ENCODE data around the gene DCX.

DCX gene

DNA sequence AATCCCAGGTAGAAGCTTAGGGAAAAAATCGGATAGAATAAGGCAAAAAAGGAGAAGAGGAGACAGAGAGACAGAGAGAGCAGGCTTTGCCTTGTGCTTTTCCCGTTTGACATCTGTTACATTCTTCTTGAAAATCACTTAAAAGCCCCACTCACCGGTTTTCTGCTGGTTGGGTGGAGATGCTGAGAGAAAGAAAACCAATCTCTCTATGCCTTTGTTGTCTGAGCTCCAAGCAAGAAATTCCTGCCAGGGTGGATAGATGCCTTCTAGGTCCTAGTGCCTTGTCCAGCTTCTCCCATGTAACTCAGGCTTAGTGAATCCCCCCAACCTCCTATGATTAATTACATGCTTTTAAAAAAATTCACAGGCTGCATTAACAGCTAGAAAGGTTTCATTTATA, at the start of gene DCX:
Gene DCX, minus strand, starts transcription at position 210 of the 400 bp plus-strand sequence. CDS start 1,794 bp downstream, outside the sequence.
- Histone ChIP-seq H3K9ac (ENCODE audit: low read length in 5 of 5) (no peak within 1 kb of the TSS), H3K4me1 (ENCODE audit: control insufficient read depth in 5 of 5, insufficient read depth in 5 of 5, low read length in 5 of 5) (no peaks in the 10 kb centered on the region), H3K27ac (ENCODE audit: low read depth, low read length) (no peak within 1 kb of the TSS), H3K27me3 (ENCODE audit: control insufficient read depth in 5 of 5, insufficient read depth in 4 of 5, low read length in 5 of 5) (peaks cover 11 to 23% (median 18%) of the 10 kb centered on the region in 5 donors), H3K9me3 (ENCODE audit: control insufficient read depth in 5 of 5, low read length in 5 of 5) (no peaks in the 10 kb centered on the region), H3K4me3 (ENCODE audit: low read depth in 1 of 5, low read length in 5 of 5) (no peak within 1 kb of the TSS), H3K36me3 (ENCODE audit: control insufficient read depth in 5 of 5, insufficient read depth in 5 of 5, low read length in 5 of 5) (no peaks in the 10 kb centered on the region)

DNA sequence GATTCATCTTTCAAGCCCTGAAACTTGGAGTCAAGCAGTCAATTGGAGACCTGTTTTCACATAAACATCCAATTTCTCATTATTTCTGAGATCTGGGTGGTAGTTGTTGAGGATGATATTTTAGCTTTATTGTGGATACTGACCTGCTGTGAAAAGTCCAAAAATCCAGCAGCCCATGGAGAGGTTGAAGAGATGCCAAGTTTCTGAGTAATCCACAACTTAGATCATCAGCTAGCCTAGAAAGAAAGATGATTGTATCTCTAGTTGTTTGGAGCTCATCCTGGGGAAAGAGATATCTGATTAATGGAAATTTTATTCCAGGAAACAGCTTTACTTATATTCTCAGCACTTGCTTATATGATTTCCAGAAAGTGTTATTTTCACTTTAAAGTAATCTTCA, 48.6 kb upstream of the DCX start:
- H3K9me3 ChIP-seq (ENCODE audit: control insufficient read depth in 5 of 5, low read length in 5 of 5): no peaks in the 10 kb centered on the region
- H3K4me1 ChIP-seq (ENCODE audit: control insufficient read depth in 5 of 5, insufficient read depth in 5 of 5, low read length in 5 of 5): peaks cover 0 to 3% (median 0%) of the 10 kb centered on the region in 5 donors
- no peak overlapping the region for H3K4me3 ChIP-seq (ENCODE audit: low read depth in 1 of 5, low read length in 5 of 5)
- no peak overlapping the region for H3K27ac ChIP-seq (ENCODE audit: low read depth, low read length)
- no peaks in the 10 kb centered on the region for H3K36me3 ChIP-seq (ENCODE audit: control insufficient read depth in 5 of 5, insufficient read depth in 5 of 5, low read length in 5 of 5)
- H3K27me3 ChIP-seq (ENCODE audit: control insufficient read depth in 5 of 5, insufficient read depth in 4 of 5, low read length in 5 of 5): peaks cover 3 to 13% (median 6%) of the 10 kb centered on the region in 5 donors
- no peak overlapping the region for H3K9ac ChIP-seq (ENCODE audit: low read length in 5 of 5)

DNA sequence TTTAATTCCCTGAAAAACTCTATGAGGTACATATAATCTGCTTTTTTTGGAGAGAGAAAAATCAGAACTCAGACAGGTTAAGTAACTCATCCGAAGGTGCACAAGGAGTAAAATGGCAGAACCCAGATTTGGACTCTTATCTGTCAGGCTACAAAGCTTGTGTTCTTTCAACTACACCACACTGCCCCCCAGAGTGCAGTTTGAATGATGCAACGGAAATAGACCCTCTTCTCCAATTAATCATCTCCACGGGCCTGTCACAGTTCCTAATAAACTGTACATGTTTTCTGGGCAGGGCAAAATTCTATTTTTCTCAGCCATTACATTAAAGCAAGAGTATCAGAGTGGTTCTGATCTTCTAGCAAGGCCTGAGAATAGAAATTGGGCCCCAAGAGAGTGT, 35.3 kb upstream of the DCX start:
- H3K4me1 ChIP-seq (ENCODE audit: control insufficient read depth in 5 of 5, insufficient read depth in 5 of 5, low read length in 5 of 5): no peaks in the 10 kb centered on the region
- peaks cover 0 to 12% (median 10%) of the 10 kb centered on the region in 5 donors for H3K27me3 ChIP-seq (ENCODE audit: control insufficient read depth in 5 of 5, insufficient read depth in 4 of 5, low read length in 5 of 5)
- H3K9ac ChIP-seq (ENCODE audit: low read length in 5 of 5): no peak overlapping the region
- H3K9me3 ChIP-seq (ENCODE audit: control insufficient read depth in 5 of 5, low read length in 5 of 5): no peaks in the 10 kb centered on the region
- no peak overlapping the region for H3K4me3 ChIP-seq (ENCODE audit: low read depth in 1 of 5, low read length in 5 of 5)
- no peaks in the 10 kb centered on the region for H3K36me3 ChIP-seq (ENCODE audit: control insufficient read depth in 5 of 5, insufficient read depth in 5 of 5, low read length in 5 of 5)
- no peak overlapping the region for H3K27ac ChIP-seq (ENCODE audit: low read depth, low read length)

GRCh38 chrX:111445485-111445884, 33.5 kb upstream of the DCX start:
- no peak overlapping the region for H3K27ac ChIP-seq (ENCODE audit: low read depth, low read length)
- H3K4me3 ChIP-seq (ENCODE audit: low read depth in 1 of 5, low read length in 5 of 5): no peak overlapping the region
- no peak overlapping the region for H3K9ac ChIP-seq (ENCODE audit: low read length in 5 of 5)
- no peaks in the 10 kb centered on the region for H3K4me1 ChIP-seq (ENCODE audit: control insufficient read depth in 5 of 5, insufficient read depth in 5 of 5, low read length in 5 of 5)
- H3K9me3 ChIP-seq (ENCODE audit: control insufficient read depth in 5 of 5, low read length in 5 of 5): no peaks in the 10 kb centered on the region
- peaks cover 0 to 13% (median 10%) of the 10 kb centered on the region in 5 donors for H3K27me3 ChIP-seq (ENCODE audit: control insufficient read depth in 5 of 5, insufficient read depth in 4 of 5, low read length in 5 of 5)
- H3K36me3 ChIP-seq (ENCODE audit: control insufficient read depth in 5 of 5, insufficient read depth in 5 of 5, low read length in 5 of 5): no peaks in the 10 kb centered on the region

DNA sequence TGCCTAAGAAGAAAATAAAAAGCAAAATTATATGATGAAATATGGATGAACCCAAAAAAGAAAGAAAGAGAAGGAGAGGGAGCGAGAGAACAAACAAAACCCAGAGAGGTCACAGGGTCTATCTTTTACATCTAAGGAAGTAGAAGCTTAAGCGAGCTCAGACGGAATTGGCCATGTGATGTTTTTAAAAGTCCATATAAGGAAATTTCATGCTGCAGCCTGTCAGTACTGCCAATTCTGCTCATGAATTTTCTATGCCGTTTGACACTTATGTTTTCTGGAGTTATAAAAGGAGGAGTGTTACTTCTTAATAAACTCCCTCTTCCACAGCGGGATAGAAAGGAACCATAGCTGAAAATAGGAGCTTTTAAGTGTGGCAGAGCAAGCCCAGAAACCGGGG, 32.9 kb upstream of the DCX start:
- no peaks in the 10 kb centered on the region for H3K4me1 ChIP-seq (ENCODE audit: control insufficient read depth in 5 of 5, insufficient read depth in 5 of 5, low read length in 5 of 5)
- H3K4me3 ChIP-seq (ENCODE audit: low read depth in 1 of 5, low read length in 5 of 5): no peak overlapping the region
- no peaks in the 10 kb centered on the region for H3K9me3 ChIP-seq (ENCODE audit: control insufficient read depth in 5 of 5, low read length in 5 of 5)
- no peaks in the 10 kb centered on the region for H3K36me3 ChIP-seq (ENCODE audit: control insufficient read depth in 5 of 5, insufficient read depth in 5 of 5, low read length in 5 of 5)
- peaks cover 0 to 13% (median 10%) of the 10 kb centered on the region in 5 donors for H3K27me3 ChIP-seq (ENCODE audit: control insufficient read depth in 5 of 5, insufficient read depth in 4 of 5, low read length in 5 of 5)
- H3K27ac ChIP-seq (ENCODE audit: low read depth, low read length): no peak overlapping the region
- no peak overlapping the region for H3K9ac ChIP-seq (ENCODE audit: low read length in 5 of 5)

GRCh38 chrX:111443946-111444345, 32.0 kb upstream of the DCX start:
- Histone ChIP-seq H3K36me3 (ENCODE audit: control insufficient read depth in 5 of 5, insufficient read depth in 5 of 5, low read length in 5 of 5) (no peaks in the 10 kb centered on the region), H3K27me3 (ENCODE audit: control insufficient read depth in 5 of 5, insufficient read depth in 4 of 5, low read length in 5 of 5) (peaks cover 0 to 19% (median 10%) of the 10 kb centered on the region in 5 donors), H3K4me1 (ENCODE audit: control insufficient read depth in 5 of 5, insufficient read depth in 5 of 5, low read length in 5 of 5) (no peaks in the 10 kb centered on the region), H3K9ac (ENCODE audit: low read length in 5 of 5) (no peak overlapping the region), H3K27ac (ENCODE audit: low read depth, low read length) (no peak overlapping the region), H3K9me3 (ENCODE audit: control insufficient read depth in 5 of 5, low read length in 5 of 5) (no peaks in the 10 kb centered on the region), H3K4me3 (ENCODE audit: low read depth in 1 of 5, low read length in 5 of 5) (no peak overlapping the region)

DNA sequence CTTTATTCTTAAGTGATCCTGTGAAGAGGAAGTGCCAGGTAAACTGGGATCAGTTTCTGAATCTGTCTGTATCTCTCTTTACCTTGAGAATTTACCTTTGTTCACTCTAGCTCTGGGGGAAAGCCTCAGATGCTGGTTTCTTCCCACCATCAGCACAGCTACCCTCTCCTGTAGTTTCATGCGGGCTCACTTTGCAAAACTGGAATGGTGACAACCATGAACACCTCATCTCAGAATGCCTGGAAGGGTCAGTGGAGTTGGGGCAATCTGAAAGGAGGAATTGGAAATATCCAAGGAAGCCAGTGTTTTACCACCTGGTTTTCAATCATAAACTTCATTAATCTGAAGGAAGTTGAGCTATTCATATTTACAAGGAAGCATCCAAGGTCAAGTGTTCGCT, 30.8 kb upstream of the DCX start:
- Histone ChIP-seq H3K4me1 (ENCODE audit: control insufficient read depth in 5 of 5, insufficient read depth in 5 of 5, low read length in 5 of 5) (no peaks in the 10 kb centered on the region), H3K4me3 (ENCODE audit: low read depth in 1 of 5, low read length in 5 of 5) (no peak overlapping the region), H3K27ac (ENCODE audit: low read depth, low read length) (no peak overlapping the region), H3K9ac (ENCODE audit: low read length in 5 of 5) (no peak overlapping the region), H3K27me3 (ENCODE audit: control insufficient read depth in 5 of 5, insufficient read depth in 4 of 5, low read length in 5 of 5) (peaks cover 0 to 15% (median 8%) of the 10 kb centered on the region in 5 donors), H3K36me3 (ENCODE audit: control insufficient read depth in 5 of 5, insufficient read depth in 5 of 5, low read length in 5 of 5) (no peaks in the 10 kb centered on the region), H3K9me3 (ENCODE audit: control insufficient read depth in 5 of 5, low read length in 5 of 5) (no peaks in the 10 kb centered on the region)

- Histone ChIP-seq H3K27me3 (ENCODE audit: control insufficient read depth in 5 of 5, insufficient read depth in 4 of 5, low read length in 5 of 5) (peaks cover 0 to 16% (median 3%) of the 10 kb centered on the region in 5 donors), H3K9ac (ENCODE audit: low read length in 5 of 5) (no peak overlapping the region), H3K9me3 (ENCODE audit: control insufficient read depth in 5 of 5, low read length in 5 of 5) (peaks cover 0 to 4% (median 0%) of the 10 kb centered on the region in 5 donors), H3K4me1 (ENCODE audit: control insufficient read depth in 5 of 5, insufficient read depth in 5 of 5, low read length in 5 of 5) (no peaks in the 10 kb centered on the region), H3K36me3 (ENCODE audit: control insufficient read depth in 5 of 5, insufficient read depth in 5 of 5, low read length in 5 of 5) (no peaks in the 10 kb centered on the region), H3K4me3 (ENCODE audit: low read depth in 1 of 5, low read length in 5 of 5) (no peak overlapping the region), H3K27ac (ENCODE audit: low read depth, low read length) (no peak overlapping the region)
These were observed 23.5 kb upstream of the DCX start for GRCh38 chrX:111435469-111435868.

- Histone ChIP-seq H3K4me1 (ENCODE audit: control insufficient read depth in 5 of 5, insufficient read depth in 5 of 5, low read length in 5 of 5) (no peaks in the 10 kb centered on the region), H3K27me3 (ENCODE audit: control insufficient read depth in 5 of 5, insufficient read depth in 4 of 5, low read length in 5 of 5) (peaks cover 0 to 12% (median 0%) of the 10 kb centered on the region in 5 donors), H3K9ac (ENCODE audit: low read length in 5 of 5) (no peak overlapping the region), H3K9me3 (ENCODE audit: control insufficient read depth in 5 of 5, low read length in 5 of 5) (peaks cover 0 to 4% (median 0%) of the 10 kb centered on the region in 5 donors), H3K4me3 (ENCODE audit: low read depth in 1 of 5, low read length in 5 of 5) (no peak overlapping the region), H3K27ac (ENCODE audit: low read depth, low read length) (no peak overlapping the region), H3K36me3 (ENCODE audit: control insufficient read depth in 5 of 5, insufficient read depth in 5 of 5, low read length in 5 of 5) (no peaks in the 10 kb centered on the region)
These were observed 19.0 kb upstream of the DCX start for GRCh38 chrX:111431001-111431400.

- H3K9ac ChIP-seq (ENCODE audit: low read length in 5 of 5): no peak overlapping the region
- H3K27ac ChIP-seq (ENCODE audit: low read depth, low read length): no peak overlapping the region
- no peaks in the 10 kb centered on the region for H3K36me3 ChIP-seq (ENCODE audit: control insufficient read depth in 5 of 5, insufficient read depth in 5 of 5, low read length in 5 of 5)
These were observed 435 bp downstream of the DCX start for GRCh38 chrX:111411557-111411956.

More at GRCh38 chrX:111411557-111411956, 435 bp downstream of the DCX start:
- Histone ChIP-seq H3K27me3 (ENCODE audit: control insufficient read depth in 5 of 5, insufficient read depth in 4 of 5, low read length in 5 of 5) (peaks cover 11 to 23% (median 18%) of the 10 kb centered on the region in 5 donors), H3K9me3 (ENCODE audit: control insufficient read depth in 5 of 5, low read length in 5 of 5) (no peaks in the 10 kb centered on the region), H3K4me1 (ENCODE audit: control insufficient read depth in 5 of 5, insufficient read depth in 5 of 5, low read length in 5 of 5) (no peaks in the 10 kb centered on the region), H3K4me3 (ENCODE audit: low read depth in 1 of 5, low read length in 5 of 5) (no peak overlapping the region)
